HG03095 (cell line): Measurements from ENCODE around the gene NT5C2.
A peak's percentile ranks its signal among the peaks of the same experiment; 100 is the strongest.

Experiments
- ATAC-seq: cut with Tn5 transposase; IDR thresholded peaks from one replicate; pipeline ENCODE4 v1.9.1; 2021; ENCODE audit warnings: moderate library complexity; ENCODE audit not compliant: unreplicated experiment

NT5C2 gene

DNA sequence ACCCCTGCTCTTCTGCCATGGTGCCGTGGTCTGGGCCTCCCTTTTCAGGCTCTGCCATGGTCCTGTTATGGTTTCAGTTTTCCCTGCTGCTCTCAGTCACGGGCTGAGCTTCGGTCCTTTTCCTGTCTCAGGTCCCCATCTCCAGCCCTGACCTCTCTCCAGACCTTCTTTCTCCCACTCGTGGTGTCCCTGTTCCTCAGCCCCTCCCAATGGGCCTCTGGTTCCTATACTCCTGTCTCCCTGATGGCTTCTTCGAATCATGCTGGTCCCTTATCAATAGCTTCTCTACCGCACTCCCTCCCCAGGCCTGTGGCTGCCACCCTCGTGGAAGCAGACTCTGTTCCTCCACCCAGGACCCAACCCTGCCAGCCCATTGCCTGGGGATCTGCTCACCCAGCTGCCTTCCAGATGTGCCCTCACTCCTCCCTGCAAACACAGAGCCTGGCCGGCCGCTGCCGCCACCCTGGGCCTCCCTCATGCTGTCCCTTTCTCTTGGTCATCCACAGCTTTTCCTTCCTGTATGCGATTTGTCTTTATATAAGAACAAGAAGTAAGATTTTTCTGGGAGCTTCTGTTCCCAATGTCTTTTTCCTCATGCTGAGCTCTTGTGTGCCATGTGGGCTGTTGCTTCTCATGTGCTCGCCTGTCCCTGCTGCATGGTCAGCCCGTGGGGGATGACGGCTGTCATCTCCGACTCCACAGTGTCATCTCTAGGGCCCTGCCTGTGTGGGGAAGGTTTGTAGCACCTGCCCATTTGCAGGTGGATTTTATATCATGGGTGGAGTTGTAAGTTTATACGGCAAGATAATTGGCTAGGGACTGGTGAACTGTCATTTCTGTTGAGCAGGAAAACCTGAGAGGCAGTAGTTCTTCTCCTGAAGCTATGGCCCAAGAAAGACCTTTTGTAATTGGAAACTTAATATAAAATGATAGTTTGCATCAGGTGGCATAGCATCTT, 126.7 kb downstream of the NT5C2 start:
- no peak for ATAC-seq

DNA sequence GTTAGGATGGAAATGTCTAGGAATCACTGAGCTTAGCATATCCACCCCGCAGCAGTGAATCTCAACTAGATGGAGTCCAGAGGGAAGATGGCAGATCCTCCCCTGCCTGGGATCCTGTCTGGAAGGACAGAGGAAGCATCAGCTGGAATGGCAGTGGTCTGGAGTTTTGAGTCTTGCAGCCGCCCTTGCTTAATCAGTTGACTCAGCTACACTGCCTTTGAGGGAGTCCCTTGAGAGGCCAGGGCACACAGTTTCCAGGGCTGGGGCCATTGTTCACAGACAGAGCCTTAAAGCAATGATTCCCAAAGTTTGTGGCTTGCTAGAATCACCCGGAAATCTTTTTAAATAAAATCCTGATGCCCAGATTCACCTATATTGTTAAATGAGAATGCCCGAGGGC, 128.1 kb downstream of the NT5C2 start:
- ATAC-seq, result no peak

DNA sequence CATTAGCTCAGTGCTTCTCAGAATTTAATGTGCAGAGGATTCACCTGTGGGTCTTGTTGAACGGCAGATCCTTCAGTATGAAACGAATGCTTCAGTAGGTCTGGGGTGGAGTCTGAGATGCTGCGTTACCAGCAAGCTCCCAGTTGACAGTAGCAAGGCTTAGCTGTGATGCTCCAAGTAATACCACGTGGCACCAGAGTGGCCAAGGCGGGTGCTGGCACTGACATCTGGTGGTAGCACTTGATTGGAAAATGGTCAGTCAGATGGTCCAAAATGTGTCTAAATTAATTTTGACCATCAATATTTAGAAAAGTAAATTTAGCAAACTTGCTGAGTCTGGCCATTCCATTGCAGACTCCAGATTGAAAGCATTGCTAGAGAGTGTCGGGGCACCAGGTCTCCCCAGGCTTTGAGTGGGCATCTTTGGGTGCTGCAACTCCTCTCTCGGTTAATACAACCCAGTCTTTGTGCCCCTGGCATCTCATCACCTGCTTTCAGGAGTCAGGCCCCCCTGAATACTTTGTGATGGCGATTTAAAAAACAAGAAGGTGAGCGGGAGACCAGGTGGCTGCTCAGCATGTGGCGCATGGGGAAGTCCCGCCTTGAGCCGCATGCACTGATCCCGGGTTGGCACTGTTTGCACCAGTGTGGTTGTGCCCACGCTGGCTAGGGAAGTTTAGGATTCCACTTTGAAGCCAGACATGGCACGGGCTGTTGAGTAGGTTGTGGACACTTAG, 130.1 kb downstream of the NT5C2 start:
- ATAC-seq, result no peak

DNA sequence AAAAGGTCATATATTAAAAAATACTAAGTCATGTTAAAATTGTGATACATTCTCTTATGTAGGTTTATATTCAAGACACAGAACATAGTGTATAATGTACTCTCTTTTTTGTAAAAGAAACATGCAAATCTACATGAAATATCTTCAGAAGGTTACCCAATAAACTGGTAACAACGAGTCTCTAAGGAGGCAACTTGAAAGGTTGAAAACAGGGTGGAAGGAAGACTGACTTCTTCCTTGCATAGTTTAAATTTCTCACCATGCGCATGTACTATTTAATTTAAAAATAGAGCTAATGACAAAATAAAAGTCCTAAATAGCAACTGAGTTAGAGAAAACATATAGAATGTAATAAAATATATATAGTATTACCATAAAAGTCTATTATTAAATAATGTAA, 132.5 kb downstream of the NT5C2 start:
- ATAC-seq, result no peak

DNA sequence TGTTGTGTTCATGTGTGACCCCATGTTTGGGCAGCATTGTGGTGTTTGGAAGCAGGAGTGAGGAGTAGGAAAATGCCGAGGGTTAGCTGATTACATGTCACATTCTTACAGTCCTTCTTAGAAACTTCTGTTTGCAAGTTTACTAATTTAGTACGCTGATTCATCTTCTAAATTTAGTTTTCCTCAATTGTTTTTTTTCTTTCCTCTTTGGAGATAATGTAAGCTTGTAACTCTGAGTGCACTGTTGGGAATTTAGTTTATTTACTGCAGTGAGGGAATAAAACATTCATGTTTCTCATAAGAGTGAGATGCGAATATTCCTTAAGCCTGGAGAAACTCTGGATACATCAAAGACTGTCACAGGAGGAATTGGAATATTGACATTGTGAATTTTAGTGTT, 135.0 kb downstream of the NT5C2 start:
- ATAC-seq, result no peak

DNA sequence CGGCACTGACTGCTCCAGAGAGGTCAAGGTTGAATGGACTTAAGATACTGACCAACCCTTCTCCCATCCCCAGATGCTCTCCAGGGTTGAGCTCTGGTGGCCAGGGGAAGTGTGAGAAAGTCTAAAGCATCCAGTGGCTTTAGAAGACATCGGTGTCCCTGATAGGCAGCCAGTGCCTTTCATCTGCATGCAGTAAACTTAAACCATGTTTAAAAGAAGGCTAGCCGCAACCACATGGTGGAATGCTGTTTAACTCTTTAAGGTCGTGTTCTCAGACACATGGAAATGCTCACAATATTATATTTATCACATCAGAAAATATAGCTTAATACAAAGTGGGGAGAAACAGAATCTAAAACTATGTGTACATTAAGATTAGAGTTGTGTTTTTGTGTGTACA, 138.0 kb downstream of the NT5C2 start:
- no peak for ATAC-seq

DNA sequence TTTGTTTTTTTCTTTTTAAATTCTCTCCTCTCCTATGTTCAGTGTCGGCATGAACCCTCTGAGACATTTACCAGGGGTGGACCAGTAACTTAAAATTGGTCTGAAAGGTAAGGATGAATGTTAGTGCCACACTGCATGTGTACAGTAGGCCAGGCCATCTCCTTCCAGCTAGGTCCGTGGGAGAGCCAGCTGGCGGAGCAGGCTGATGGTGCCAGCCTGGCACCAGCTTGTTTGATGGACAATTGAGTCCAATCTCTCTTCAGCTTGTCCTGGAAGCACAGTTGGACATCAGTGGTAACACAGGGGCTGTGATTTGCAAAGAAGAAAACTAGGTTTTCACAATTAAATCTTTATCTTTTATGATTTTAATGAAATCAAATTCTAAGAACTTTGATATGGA, 138.5 kb downstream of the NT5C2 start:
- no peak for ATAC-seq

DNA sequence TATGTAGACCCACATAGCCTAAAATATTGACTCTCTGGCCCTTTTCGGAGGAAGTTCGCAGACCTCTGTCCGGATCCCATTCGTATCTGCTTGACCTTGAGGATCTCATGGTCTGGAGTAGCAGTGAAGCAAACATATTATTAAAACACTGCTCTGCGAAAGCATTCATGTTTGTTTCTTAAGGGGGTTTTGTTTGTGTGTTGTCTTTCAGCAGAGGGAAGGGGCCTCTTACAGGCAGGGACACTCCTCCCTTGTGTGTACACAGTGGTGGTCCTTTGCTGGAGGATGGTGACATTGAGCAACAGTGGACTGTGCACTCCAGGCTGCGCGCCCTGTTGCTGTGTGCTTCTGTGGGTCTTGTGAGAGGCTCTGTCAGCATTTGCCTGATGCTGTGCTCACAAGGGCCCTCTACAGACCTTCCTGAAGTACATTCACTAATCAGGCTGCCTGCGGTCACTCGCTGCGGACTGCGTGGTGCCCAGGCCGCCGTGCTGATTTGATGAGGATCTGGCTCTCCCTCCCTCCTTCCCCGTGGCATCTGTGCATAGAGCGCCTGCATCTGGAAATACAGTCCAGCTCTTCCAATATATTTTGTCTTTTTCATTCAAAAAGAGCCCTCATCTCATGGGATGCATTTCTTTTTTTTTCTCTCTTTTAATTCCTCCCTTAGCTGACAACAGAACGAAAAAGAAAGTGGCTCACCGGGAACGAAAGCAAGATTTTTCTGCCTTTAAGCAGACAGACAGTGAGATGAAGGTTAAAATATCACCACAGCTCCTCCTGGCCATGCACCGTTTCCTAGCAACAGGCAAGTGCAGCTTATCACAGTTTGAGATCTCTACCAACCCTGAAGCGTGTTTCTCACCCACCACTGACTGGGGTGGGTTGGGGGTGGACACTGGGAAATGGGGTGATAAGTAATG, 139.2 kb downstream of the NT5C2 start:
- peak; percentile 83 for ATAC-seq

DNA sequence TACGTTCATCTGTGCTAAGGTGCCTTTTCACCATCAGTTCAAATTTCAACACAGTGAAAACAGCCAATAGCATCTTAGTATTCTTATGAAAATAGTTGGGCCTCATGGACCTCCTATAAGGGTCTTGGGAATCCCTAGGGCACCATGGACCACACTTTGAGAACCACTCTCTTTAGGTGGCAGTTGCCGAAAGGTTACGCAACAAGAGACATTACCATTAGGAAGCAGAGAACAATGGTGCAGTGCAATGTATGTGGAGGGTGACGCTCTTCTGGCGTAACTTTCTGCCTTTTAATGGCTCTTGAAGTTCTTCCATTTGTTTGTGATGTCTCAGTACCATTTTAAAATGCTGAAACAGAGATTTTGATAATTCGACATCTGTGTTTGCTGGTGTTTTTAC, 143.8 kb downstream of the NT5C2 start:
- ATAC-seq, result no peak

DNA sequence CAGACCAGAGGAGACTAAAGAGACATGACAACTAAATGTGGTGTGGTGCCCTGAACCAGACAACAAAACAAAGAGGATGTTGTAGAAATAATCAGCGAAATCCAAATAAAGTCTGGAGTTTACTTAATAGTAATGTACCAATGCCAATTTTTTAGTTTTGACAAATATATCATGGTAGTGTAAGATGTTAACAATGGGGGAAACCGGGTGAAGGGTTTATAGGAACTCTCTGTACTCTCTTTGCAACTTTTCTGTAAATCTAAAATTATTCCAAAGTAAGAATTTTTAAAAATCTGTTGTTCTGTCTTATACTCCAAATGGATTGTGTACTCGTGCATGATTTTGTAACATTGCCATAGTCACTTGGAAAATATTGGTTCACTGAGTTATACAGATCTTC, 145.7 kb downstream of the NT5C2 start:
- no peak for ATAC-seq

DNA sequence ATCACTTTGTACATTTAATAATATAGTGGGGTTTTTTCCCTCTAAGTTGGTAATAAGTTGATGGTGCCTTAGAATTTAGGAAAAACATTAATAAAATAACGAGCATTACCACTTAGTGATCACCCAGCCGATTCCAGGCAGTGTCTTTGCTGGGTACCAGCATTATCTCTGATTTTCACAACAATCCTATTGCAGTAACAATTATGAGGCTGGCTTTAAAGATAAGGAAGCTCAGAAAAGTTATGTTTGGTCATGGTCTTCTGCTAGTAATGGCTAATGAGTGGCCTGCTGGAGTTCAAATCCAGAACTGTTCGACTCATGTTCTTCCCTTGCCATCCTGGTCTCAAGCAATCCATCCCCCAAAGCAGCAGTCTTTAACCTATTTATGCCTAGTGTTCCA, 147.1 kb downstream of the NT5C2 start:
- no peak for ATAC-seq

DNA sequence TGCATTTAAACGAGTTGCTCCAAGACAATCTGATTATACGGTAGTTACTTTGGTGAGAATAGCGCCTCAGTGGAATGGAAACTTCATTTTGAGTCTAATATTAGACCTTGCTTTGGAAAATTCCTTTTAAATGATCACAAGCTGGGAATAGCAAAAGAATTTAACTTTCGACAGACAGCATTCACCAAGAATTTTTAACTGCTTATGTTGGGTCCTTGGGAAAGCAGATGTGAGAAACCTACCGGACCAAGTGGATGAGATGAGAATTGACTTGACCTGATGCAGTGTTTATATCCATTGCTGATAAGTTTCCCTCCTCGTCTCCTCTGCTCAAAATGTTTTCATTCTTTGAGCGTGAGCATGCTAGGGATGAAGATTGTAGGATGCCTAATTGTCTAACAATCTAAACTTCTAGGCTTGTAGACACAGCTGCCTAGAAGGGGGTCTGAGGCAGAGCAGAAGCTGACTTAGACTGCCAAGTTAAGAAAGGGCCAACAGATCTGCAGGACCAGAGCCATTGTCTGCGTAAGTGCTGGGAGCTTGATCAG, 148.1 kb downstream of the NT5C2 start:
- ATAC-seq, result no peak

DNA sequence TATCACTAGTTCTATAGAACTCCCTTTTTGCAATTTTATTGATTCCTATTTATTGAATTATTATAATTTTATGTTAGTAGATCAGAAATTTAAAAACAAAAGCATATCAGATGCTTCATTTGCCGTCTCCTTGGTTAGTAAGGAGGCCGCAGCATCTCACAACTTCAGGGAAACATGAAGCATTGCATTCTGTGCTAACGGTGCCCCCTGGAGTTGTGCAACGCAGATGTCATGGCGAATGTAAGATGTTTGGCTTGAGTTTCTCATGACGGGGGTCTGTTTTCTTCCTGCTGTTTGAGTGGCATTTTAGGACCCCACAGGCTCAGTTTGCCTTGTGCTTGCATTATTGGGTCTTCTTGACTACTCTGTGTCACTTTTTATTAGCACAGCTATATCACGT, 150.2 kb downstream of the NT5C2 start:
- no peak for ATAC-seq

DNA sequence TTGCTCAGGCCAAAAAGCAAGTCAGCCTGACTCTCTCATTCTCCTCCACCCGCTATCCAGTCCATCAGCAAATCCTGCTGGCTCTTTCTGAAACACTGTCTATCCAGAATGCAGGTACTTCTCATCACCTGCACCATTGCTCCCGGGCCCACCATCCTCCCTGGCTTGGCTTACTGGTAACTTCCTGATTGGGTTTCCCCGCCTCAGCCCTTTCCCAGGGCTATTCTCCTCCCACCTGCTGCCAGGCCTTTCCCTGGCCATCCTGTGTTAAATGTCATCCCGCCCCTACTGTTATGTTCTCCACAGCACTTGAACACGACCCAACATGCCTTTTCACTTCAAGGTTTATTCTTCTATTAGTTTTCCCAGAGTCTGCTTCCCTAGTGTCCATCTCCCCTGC, 150.9 kb downstream of the NT5C2 start:
- no peak for ATAC-seq

DNA sequence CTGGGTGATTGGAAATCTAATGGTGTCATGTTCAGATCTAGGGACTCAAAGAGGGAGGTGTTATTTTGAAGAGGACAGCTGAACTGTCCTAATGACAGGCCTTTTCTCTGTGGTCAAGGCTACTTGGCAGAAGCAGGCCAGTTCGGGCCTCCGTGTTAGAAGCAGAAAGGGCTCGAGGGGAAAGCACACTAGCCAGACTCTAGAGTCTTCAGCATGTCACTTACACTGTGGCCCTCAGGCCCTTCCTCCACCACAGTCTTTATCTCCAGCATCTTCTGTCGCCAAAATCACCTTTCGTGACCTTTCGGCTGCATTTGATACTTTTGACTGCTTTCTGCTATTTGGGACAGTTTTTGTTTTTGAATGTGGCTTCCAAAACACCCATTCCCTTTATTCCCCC, 151.7 kb downstream of the NT5C2 start:
- ATAC-seq, result no peak

DNA sequence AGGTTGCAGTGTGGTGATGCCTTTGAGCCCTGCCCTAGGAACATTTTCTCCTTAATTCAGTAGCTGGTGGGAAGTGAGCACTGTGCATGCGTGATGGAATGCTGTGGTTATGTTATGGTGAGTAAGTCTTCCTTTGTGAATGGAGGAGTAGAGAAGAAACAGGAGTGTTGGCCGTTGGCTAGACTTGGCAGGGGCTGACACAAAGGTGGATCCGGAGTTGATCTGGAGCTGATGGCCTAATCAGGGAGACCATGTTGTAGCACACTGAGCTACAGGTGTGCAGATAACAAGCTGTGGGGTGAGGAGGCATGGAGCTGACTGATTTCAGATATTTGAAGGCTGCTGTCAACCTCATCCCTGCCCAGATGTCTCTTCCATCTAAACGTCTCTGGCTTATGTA, 152.7 kb downstream of the NT5C2 start:
- no peak for ATAC-seq

DNA sequence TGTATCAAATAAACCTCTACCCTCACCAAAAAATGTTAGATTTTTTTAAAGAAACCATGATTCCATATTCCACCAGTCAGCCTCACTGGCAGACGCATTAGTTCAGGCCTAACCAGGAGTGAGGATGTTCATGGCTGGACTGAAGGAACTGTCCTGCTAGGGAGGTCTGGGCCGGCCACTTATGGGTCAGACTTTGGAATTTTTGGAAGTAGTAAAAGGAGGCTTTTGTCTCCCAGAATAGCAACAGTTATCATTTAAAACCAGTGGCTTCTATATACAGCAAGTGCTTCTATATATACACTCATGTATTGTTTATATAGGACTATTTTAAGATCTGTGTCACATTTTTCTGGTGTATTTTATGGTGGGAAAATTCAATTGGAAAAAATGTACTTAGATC, 154.5 kb downstream of the NT5C2 start:
- no peak for ATAC-seq
